NCI-H82 (cell line): ENCODE measurements around the gene PLPP3.
A peak's percentile ranks its signal among the peaks of the same experiment; 100 is the strongest.

Experiments used
- DNase-seq: peaks from one replicate; lab custom pipeline; 2025; lab: John Stamatoyannopoulos, UW

The PLPP3 gene

GRCh38 chr1:56522680-56523079 is 56.7 kb downstream of the PLPP3 start:
- DNase-seq = no peak

- DNase-seq = no peak
Observed at GRCh38 chr1:56520016-56520601, 59.3 kb downstream of the PLPP3 start.

- DNase-seq = no peak
Observed at GRCh38 chr1:56517404-56518130, 61.8 kb downstream of the PLPP3 start.

- DNase-seq = no peak
Observed at GRCh38 chr1:56516539-56517252, 62.7 kb downstream of the PLPP3 start.

- no peak for DNase-seq
Observed at GRCh38 chr1:56515898-56516538, 63.3 kb downstream of the PLPP3 start.

GRCh38 chr1:56512724-56513494 is 66.5 kb downstream of the PLPP3 start:
- no peak for DNase-seq

- no peak for DNase-seq
Observed at GRCh38 chr1:56511766-56512165, 67.6 kb downstream of the PLPP3 start.

GRCh38 chr1:56511364-56511763 is 68.0 kb downstream of the PLPP3 start:
- no peak for DNase-seq

GRCh38 chr1:56510642-56511021 is 68.7 kb downstream of the PLPP3 start:
- DNase-seq = no peak

- peak; percentile 52 for DNase-seq
Observed at GRCh38 chr1:56509713-56510641, 69.4 kb downstream of the PLPP3 start.

GRCh38 chr1:56508523-56508983 is 70.8 kb downstream of the PLPP3 start:
- DNase-seq = no peak

GRCh38 chr1:56507925-56508522 is 71.3 kb downstream of the PLPP3 start:
- DNase-seq = no peak

- DNase-seq = no peak
Observed at GRCh38 chr1:56506951-56507491, 72.3 kb downstream of the PLPP3 start.

GRCh38 chr1:56505792-56506743 is 73.3 kb downstream of the PLPP3 start:
- DNase-seq = peak; percentile 74

GRCh38 chr1:56502700-56503245 is 76.6 kb downstream of the PLPP3 start:
- DNase-seq = peak; percentile 14

- DNase-seq = no peak
Observed at GRCh38 chr1:56501888-56502287, 77.5 kb downstream of the PLPP3 start.

GRCh38 chr1:56501426-56501825 is 77.9 kb downstream of the PLPP3 start:
- DNase-seq = no peak
